GM12878 (cell line): Measurements from ENCODE around the gene SPTBN1. TPM values are rescaled to one million over a fixed set of nuclear protein-coding genes. Genes with fewer than 3 reads are reported as not detected.

Experiments used
- ATAC-seq: fragments of 200-7000 bp; cut with Tn5 transposase; 3 replicates; pipeline ENCODE4 v1.9.1; 2020; ENCODE audit warnings: mild to moderate bottlenecking, moderate library complexity
- BruUV-seq: library from RNA; stranded (reverse); fragments of 400-500 nt; replicated peaks from 2 replicates; lab custom pipeline; 2021; lab: Mats Ljungman, UMichigan
- CTCF ChIA-PET: fragments of 300-600 bp; sonication (Branson Sonifier 250); formaldehyde crosslinking; extraction: SDS; loops from one replicate; lab custom pipeline; 2021; ENCODE audit warnings: inconsistent platforms; lab: Yijun Ruan, JAX
- POLR2A ChIA-PET: fragments of 350-600 bp; formaldehyde crosslinking; extraction: SDS; loops from one replicate; lab custom pipeline; 2021; ENCODE audit warnings: inconsistent platforms; lab: Charles Lee
- RAD21 ChIA-PET: fragments of 300-600 bp; sonication (Branson Sonifier 250); formaldehyde crosslinking; loops from one replicate; lab custom pipeline; 2023; ENCODE audit warnings: antibody characterized with exemption; ENCODE audit not compliant: unreplicated experiment; lab: Charles Lee
- SMC1A ChIA-PET: fragments of 300-600 bp; sonication (Branson Sonifier 250); formaldehyde crosslinking; loops from one replicate; lab custom pipeline; 2023; ENCODE audit not compliant: unreplicated experiment, uncharacterized antibody; lab: Charles Lee
- DNase-seq: peaks from one replicate; pipeline ENCODE4 v3.0.0-alpha.2; 2011; ENCODE audit warnings: low read depth, low spot score
- FAIRE-seq: peaks from 3 replicates; lab custom pipeline; 2011; peaks lifted over from hg19 to GRCh38; lab: Jason Lieb, UNC
- H2AFZ ChIP-seq: 2 replicates; pipeline ENCODE4 v1.6.0; 2011; ENCODE audit warnings: low read depth, low read length, control low read depth; ENCODE audit not compliant: control insufficient read depth
- H3K27ac ChIP-seq: 2 replicates; pipeline ENCODE4 v1.5.1; 2011; ENCODE audit warnings: control low read depth; ENCODE audit not compliant: control insufficient read depth, insufficient read depth
- H3K27me3 ChIP-seq, 2 experiments: replicated peaks in 1 of 2; 2 replicates each; pipeline versions ENCODE4 v1.6.0 to v1.6.1; 2011; ENCODE audit warnings: low read length in 1 of 2; ENCODE audit not compliant: control insufficient read depth in 2 of 2, insufficient read depth in 2 of 2
- H3K36me3 ChIP-seq, 2 experiments: 2 replicates each; pipeline ENCODE4 v1.5.1; 2011; ENCODE audit warnings: low read length in 1 of 2; ENCODE audit not compliant: control insufficient read depth in 2 of 2, insufficient read depth in 2 of 2
- H3K4me1 ChIP-seq: 2 replicates; pipeline ENCODE4 v1.6.1; 2011; ENCODE audit warnings: mild to moderate bottlenecking, low read length, moderate library complexity, mixed read lengths; ENCODE audit not compliant: control insufficient read depth, insufficient read depth
- H3K4me2 ChIP-seq: 2 replicates; pipeline ENCODE4 v1.6.0; 2011; ENCODE audit warnings: control low read depth; ENCODE audit not compliant: control insufficient read depth, insufficient read depth
- H3K4me3 ChIP-seq: fragments of 200-600 bp; sonication (generic); 2 replicates; pipeline ENCODE4 v1.5.1; 2016
- H3K79me2 ChIP-seq: 2 replicates; pipeline ENCODE4 v1.6.0; 2011; ENCODE audit warnings: low read length; ENCODE audit not compliant: control insufficient read depth, insufficient read depth
- H3K9ac ChIP-seq: 2 replicates; pipeline ENCODE4 v1.8.0; 2011; ENCODE audit warnings: low read length, control low read depth, mixed read lengths; ENCODE audit not compliant: control insufficient read depth, insufficient read depth
- H3K9me3 ChIP-seq: replicated peaks from 3 replicates; pipeline ENCODE4 v1.5.1; 2011; ENCODE audit warnings: mild to moderate bottlenecking, low read length; ENCODE audit not compliant: control insufficient read depth, insufficient read depth
- H4K20me1 ChIP-seq: 2 replicates; pipeline ENCODE4 v1.6.0; 2011; ENCODE audit not compliant: control insufficient read depth, insufficient read depth
- CHD1 ChIP-seq: IDR thresholded peaks from 2 replicates; pipeline ENCODE4 v1.6.1; 2012; ENCODE audit warnings: low read depth, low read length, improper control_type of control experiment
- ESRRA ChIP-seq: IDR thresholded peaks from 2 replicates; pipeline ENCODE4 v1.6.1; 2012; ENCODE audit warnings: mild to moderate bottlenecking, low read length, improper control_type of control experiment
- HDAC6 ChIP-seq: fragments of 200-600 bp; sonication (generic); IDR thresholded peaks from one replicate; pipeline ENCODE4 v1.8.0; 2017; ENCODE audit warnings: antibody characterized with exemption; ENCODE audit not compliant: unreplicated experiment
- IKZF1 ChIP-seq: fragments of 450-650 bp; conservative IDR thresholded peaks from 2 replicates; pipeline ENCODE4 v1.6.1; 2017; ENCODE audit warnings: antibody characterized with exemption, mild to moderate bottlenecking
- IKZF2 ChIP-seq, 2 experiments: fragments of 450-650 bp; IDR thresholded peaks; 2 replicates each; pipeline ENCODE4 v1.6.1; 2017; ENCODE audit warnings: mild to moderate bottlenecking in 2 of 2, moderate library complexity in 2 of 2
- POU2F2 ChIP-seq: IDR thresholded peaks from 3 replicates; pipeline ENCODE4 v1.6.1; 2011; ENCODE audit warnings: low read depth, mild to moderate bottlenecking, low read length, borderline replicate concordance
- SREBF1 ChIP-seq: IDR thresholded peaks from 2 replicates; pipeline ENCODE4 v1.6.1; 2012; ENCODE audit warnings: mild to moderate bottlenecking, low read length
- SREBF2 ChIP-seq: IDR thresholded peaks from 2 replicates; pipeline ENCODE4 v1.6.1; 2012; ENCODE audit warnings: mild to moderate bottlenecking, low read length
- WGBS: methylation state at CpG from one replicate; pipeline ENCODE4 v1.1.6; 2016; ENCODE audit warnings: low lambda C conversion rate; ENCODE audit not compliant: insufficient replicate concordance, insufficient coverage; ENCODE audit errors: missing lambda C conversion rate; 5-methylcytosine and 5-hydroxymethylcytosine counted together
- in situ Hi-C: fragments of 300-500 bp; cut with MboI; formaldehyde crosslinking; loops from 9 replicates; pipeline ENCODE4 v1.14.3; 2018; ENCODE audit warnings: mixed read lengths
- intact Hi-C: fragments of 100-400 bp; cut with micrococcal nuclease; formaldehyde crosslinking; loops from one replicate; pipeline ENCODE4 v1.14.2; 2022; ENCODE audit not compliant: unreplicated experiment
- polyA plus RNA-seq, 11 experiments: library from polyadenylated mRNA; depleted of rRNA in 4 of 11; unstranded in 6 of 11; stranded (reverse) in 5 of 11; fragments of >200 nt; fragmentation: Nextera tagmentation in 4 of 11; fragmentation: Illumina TruSeq in 1 of 11; extraction: Ambion mirVana in 4 of 11; extraction: Trizol in 1 of 11; gene quantifications; 1 replicate in 1 of 11; 2 replicates in 10 of 11; pipeline versions ENCODE4 v1.2.1 to v1.2.3, GENCODE V29; 2011 to 2016; ENCODE audit warnings: inconsistent platforms in 2 of 11, missing spikeins in 2 of 11, low read depth in 1 of 11
- total RNA-seq, 4 experiments: library from RNA; depleted of rRNA in 3 of 4; stranded (reverse); fragments of >200 nt in 3 of 4; fragmentation: Illumina TruSeq in 1 of 4; extraction: Trizol in 1 of 4; gene quantifications; 2 replicates each; pipeline versions ENCODE4 v1.2.1 to v1.2.3, GENCODE V29; 2013 to 2021
- TF ChIP-seq, protein P1 (sequence below): IDR thresholded peaks from 2 replicates; pipeline ENCODE4 v1.6.1; 2012; ENCODE audit warnings: improper control_type of control experiment, low read depth, low read length; ENCODE audit not compliant: insufficient replicate concordance
- TF ChIP-seq, protein P2 (sequence below): IDR thresholded peaks from 2 replicates; pipeline ENCODE4 v1.6.1; 2011; ENCODE audit warnings: low read depth, mild to moderate bottlenecking, low read length, moderate library complexity, borderline replicate concordance; ENCODE audit errors: extremely low read depth
- TF ChIP-seq, protein P3 (sequence below): fragments of 450-650 bp; IDR thresholded peaks from 2 replicates; pipeline ENCODE4 v1.6.1; 2016; ENCODE audit warnings: mild to moderate bottlenecking

Gene SPTBN1
- total and polyA plus RNA-seq, 10 of the 15 experiments (the other 5 are each of a cell fraction or from before 2014, with no cell fraction given), result 20.6 to 154 (median 76.7) TPM

GRCh38 chr2:54577035-54577434 is 120.9 kb downstream of the SPTBN1 start (continued):
- TF ChIP-seq, protein P1, sequence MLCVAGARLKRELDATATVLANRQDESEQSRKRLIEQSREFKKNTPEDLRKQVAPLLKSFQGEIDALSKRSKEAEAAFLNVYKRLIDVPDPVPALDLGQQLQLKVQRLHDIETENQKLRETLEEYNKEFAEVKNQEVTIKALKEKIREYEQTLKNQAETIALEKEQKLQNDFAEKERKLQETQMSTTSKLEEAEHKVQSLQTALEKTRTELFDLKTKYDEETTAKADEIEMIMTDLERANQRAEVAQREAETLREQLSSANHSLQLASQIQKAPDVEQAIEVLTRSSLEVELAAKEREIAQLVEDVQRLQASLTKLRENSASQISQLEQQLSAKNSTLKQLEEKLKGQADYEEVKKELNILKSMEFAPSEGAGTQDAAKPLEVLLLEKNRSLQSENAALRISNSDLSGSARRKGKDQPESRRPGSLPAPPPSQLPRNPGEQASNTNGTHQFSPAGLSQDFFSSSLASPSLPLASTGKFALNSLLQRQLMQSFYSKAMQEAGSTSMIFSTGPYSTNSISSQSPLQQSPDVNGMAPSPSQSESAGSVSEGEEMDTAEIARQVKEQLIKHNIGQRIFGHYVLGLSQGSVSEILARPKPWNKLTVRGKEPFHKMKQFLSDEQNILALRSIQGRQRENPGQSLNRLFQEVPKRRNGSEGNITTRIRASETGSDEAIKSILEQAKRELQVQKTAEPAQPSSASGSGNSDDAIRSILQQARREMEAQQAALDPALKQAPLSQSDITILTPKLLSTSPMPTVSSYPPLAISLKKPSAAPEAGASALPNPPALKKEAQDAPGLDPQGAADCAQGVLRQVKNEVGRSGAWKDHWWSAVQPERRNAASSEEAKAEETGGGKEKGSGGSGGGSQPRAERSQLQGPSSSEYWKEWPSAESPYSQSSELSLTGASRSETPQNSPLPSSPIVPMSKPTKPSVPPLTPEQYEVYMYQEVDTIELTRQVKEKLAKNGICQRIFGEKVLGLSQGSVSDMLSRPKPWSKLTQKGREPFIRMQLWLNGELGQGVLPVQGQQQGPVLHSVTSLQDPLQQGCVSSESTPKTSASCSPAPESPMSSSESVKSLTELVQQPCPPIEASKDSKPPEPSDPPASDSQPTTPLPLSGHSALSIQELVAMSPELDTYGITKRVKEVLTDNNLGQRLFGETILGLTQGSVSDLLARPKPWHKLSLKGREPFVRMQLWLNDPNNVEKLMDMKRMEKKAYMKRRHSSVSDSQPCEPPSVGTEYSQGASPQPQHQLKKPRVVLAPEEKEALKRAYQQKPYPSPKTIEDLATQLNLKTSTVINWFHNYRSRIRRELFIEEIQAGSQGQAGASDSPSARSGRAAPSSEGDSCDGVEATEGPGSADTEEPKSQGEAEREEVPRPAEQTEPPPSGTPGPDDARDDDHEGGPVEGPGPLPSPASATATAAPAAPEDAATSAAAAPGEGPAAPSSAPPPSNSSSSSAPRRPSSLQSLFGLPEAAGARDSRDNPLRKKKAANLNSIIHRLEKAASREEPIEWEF, result peak; percentile 28
- TF ChIP-seq POU2F2 (no peak), ESRRA (peak; percentile 85; the same call in 1 of the 2 replicates)

DNA sequence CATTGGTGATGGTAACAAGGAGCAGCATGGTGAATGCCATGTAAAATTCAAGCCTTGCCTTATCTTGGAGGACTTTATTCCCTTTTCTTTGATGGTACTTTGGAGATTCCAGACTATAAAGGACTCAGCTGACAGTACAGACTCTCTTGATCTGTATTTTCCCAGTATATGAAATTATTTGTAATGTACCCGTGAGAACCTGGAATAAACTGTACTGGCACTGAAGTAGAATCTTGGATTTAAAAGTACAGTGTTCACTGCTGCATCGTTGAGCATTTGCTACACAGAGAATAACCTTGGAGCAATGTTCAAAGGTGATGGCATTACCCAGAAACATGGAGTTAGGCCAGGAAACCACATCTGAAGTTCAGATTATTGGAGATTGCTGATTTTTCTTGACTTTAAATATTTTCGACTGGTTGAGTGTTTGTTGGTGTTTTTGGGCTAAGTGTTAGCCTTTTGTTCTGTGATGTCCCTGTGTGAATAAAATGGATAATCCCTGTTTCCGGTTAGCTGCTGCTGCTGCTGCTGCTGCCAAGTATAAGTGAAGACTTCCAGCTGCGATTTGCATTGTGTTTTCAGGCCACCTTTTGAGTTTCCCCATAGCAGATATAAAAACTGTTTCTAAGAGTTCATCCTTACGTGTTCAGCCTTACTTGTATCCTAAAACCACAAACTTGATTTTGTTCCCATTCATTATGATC is 122.0 kb downstream of the SPTBN1 start:
- Histone ChIP-seq H3K79me2 (peaks cover 99% of the 10 kb centered on the region), H3K27me3 (no peaks in the 10 kb centered on the region), H3K4me2 (peak overlapping the region; percentile 85), H3K27ac (peak overlapping the region; percentile 95), H3K4me1 (peaks cover 87% of the 10 kb centered on the region), H3K4me3 (no peak overlapping the region; the same call in 1 of the 2 replicates), H3K36me3 (peaks cover 0 to 3% of the 10 kb centered on the region in 2 experiments; a peak in 2 of 4 replicates), H3K9ac (peak overlapping the region; percentile 70; the same call in 1 of the 2 replicates), H2AFZ (no peak overlapping the region), H3K9me3 (no peaks in the 10 kb centered on the region), H4K20me1 (no peaks in the 10 kb centered on the region)
- ChIA-PET SMC1A (interaction anchor here (1.0 to 15.8 kb wide), 7 partner anchors 11 to 80 kb away, joined by 3 to 569 read pairs (median 6); no protein-coding TSS in a partner anchor), POLR2A (interaction anchor here (4.3 to 18.4 kb wide), 2 partner anchors 18 to 55 kb away, joined by 40 to 504 read pairs; no protein-coding TSS in a partner anchor), CTCF (interaction anchor here (1.1 to 5.1 kb wide), 3 partner anchors 55 to 126 kb away, joined by 4 to 29 read pairs (median 5); no protein-coding TSS in a partner anchor), RAD21 (interaction anchor here (1.2 to 5.9 kb wide), 5 partner anchors 18 to 102 kb away, joined by 3 to 178 read pairs (median 22); no protein-coding TSS in a partner anchor)
- no TSS peak for BruUV-seq
- ATAC-seq (no peak), DNase-seq (no peak), FAIRE-seq (no peak)
- in situ Hi-C loops (no loop called here), intact Hi-C loops (loop anchor here (10.0 kb wide), 2 partner anchors 467 to 1037 kb away; partner anchors contain the start of gene PPP4R3B)
- 59% methylated on average over 6 of the region's 6 CpGs for WGBS
- no peak for TF ChIP-seq HDAC6
- 0 out of 4 replicates have a peak, but pooled peaks of 1 of the 2 experiments have one; percentile 11 for TF ChIP-seq IKZF2 (IDR thresholded peaks at IDR 0.05)
- TF ChIP-seq, protein P2, sequence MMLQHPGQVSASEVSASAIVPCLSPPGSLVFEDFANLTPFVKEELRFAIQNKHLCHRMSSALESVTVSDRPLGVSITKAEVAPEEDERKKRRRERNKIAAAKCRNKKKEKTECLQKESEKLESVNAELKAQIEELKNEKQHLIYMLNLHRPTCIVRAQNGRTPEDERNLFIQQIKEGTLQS, result no peak
- TF ChIP-seq CHD1, result no peak
- TF ChIP-seq, protein P3, sequence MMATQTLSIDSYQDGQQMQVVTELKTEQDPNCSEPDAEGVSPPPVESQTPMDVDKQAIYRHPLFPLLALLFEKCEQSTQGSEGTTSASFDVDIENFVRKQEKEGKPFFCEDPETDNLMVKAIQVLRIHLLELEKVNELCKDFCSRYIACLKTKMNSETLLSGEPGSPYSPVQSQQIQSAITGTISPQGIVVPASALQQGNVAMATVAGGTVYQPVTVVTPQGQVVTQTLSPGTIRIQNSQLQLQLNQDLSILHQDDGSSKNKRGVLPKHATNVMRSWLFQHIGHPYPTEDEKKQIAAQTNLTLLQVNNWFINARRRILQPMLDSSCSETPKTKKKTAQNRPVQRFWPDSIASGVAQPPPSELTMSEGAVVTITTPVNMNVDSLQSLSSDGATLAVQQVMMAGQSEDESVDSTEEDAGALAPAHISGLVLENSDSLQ, result no peak
- no peak for TF ChIP-seq SREBF1
- TF ChIP-seq IKZF1, result peak; percentile 28; the same call in 1 of the 2 replicates
- TF ChIP-seq SREBF2, result no peak
